HG03442 (cell line): Measurements from ENCODE around the gene UBE2D1.

Source experiments
- ATAC-seq: cut with Tn5 transposase; IDR thresholded peaks from one replicate; pipeline ENCODE4 v1.9.1; 2021; ENCODE audit warnings: mild to moderate bottlenecking, moderate library complexity; ENCODE audit not compliant: unreplicated experiment

UBE2D1 gene

GRCh38 chr10:58336242-58336641, 1.4 kb downstream of the UBE2D1 start:
- ATAC-seq = no peak

GRCh38 chr10:58341422-58341821, 6.6 kb downstream of the UBE2D1 start:
- ATAC-seq = no peak

- peak; percentile 57 for ATAC-seq
These were observed 7.1 kb downstream of the UBE2D1 start for GRCh38 chr10:58341947-58342346.

- no peak for ATAC-seq
These were observed 13.2 kb downstream of the UBE2D1 start for GRCh38 chr10:58347967-58348366.

- ATAC-seq = no peak
These were observed 13.8 kb downstream of the UBE2D1 start for GRCh38 chr10:58348571-58349033.

- ATAC-seq = no peak
These were observed 15.2 kb downstream of the UBE2D1 start for GRCh38 chr10:58350023-58350422.

- no peak for ATAC-seq
These were observed 16.0 kb downstream of the UBE2D1 start for GRCh38 chr10:58350619-58351323.

- ATAC-seq = no peak
These were observed 17.1 kb downstream of the UBE2D1 start for GRCh38 chr10:58351616-58352578.

GRCh38 chr10:58352956-58353610, 18.3 kb downstream of the UBE2D1 start:
- ATAC-seq = no peak

- ATAC-seq = no peak
These were observed 21.9 kb downstream of the UBE2D1 start for GRCh38 chr10:58356756-58357155.

GRCh38 chr10:58358314-58358933, 23.6 kb downstream of the UBE2D1 start:
- no peak for ATAC-seq

GRCh38 chr10:58358947-58359346, 24.1 kb downstream of the UBE2D1 start:
- no peak for ATAC-seq

- ATAC-seq = no peak
These were observed 24.7 kb downstream of the UBE2D1 start for GRCh38 chr10:58359541-58359940.

GRCh38 chr10:58360412-58361004, 25.7 kb downstream of the UBE2D1 start:
- ATAC-seq = no peak

GRCh38 chr10:58361353-58361752, 26.5 kb downstream of the UBE2D1 start:
- ATAC-seq = no peak

- ATAC-seq = no peak
These were observed 27.4 kb downstream of the UBE2D1 start for GRCh38 chr10:58362027-58362789.

- ATAC-seq = no peak
These were observed 32.3 kb downstream of the UBE2D1 start for GRCh38 chr10:58367069-58367468.

GRCh38 chr10:58371473-58371872, 36.7 kb downstream of the UBE2D1 start:
- no peak for ATAC-seq

GRCh38 chr10:58372607-58373441, 38.0 kb downstream of the UBE2D1 start:
- ATAC-seq = peak; percentile 79
